GM12872 (cell line): ENCODE data around the gene GMDS.
A peak's percentile ranks its signal among the peaks of the same experiment; 100 is the strongest.

Experiments
- CTCF ChIP-seq: IDR thresholded peaks from 3 replicates; pipeline ENCODE4 v1.5.1; 2011; ENCODE audit warnings: low read depth, mild to moderate bottlenecking, low read length, moderate library complexity; ENCODE audit not compliant: insufficient read depth

GMDS gene

GRCh38 chr6:1792989-1793388, 452.4 kb downstream of the GMDS start:
- TF ChIP-seq CTCF: peak; percentile 64

DNA sequence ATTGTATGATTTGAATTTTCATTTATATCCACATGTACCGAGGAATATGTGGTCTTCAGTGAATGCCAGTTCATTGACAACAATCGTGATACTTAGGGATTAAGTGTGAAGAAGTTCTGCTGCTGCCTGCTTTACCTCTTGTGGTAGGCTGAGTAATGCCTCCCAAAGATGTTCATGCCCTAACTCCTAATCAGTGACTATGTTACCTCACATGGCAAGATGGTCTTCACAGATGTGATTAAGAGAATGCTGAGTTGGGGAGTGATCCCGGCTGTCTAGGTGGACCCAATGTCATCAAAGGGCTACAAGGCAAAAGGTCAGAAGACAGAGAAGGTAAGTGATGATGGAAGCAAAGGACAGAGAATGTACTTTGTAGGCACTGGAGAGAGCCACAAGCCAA, 454.7 kb downstream of the GMDS start:
- no peak for TF ChIP-seq CTCF

GRCh38 chr6:1789092-1789491, 456.3 kb downstream of the GMDS start:
- no peak for TF ChIP-seq CTCF

GRCh38 chr6:1787894-1788293, 457.5 kb downstream of the GMDS start:
- no peak for TF ChIP-seq CTCF

GRCh38 chr6:1786455-1787453, 458.7 kb downstream of the GMDS start:
- TF ChIP-seq CTCF: no peak

DNA sequence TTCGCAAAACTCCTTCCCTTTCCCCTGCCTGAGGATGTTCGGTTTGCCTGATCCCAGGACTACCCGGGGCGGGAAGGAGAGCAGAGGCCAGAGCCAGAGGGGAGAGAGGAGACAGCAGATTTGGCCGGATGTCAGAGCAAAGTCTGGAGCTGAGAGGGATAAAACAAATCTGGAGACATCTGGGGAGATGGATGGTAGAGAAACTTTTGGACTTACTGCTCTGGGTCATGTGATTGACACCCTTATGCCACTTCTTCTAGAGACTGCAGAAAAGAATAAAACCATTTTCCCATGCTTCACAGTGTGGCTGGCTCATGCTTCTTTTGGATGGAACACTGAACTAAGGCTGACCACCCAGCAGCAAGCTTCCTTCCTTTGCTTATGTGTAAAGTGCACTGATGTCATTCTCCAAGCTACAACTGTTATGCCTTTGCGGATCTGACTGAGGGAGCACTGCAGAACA, 461.0 kb downstream of the GMDS start:
- TF ChIP-seq CTCF: no peak

- TF ChIP-seq CTCF: no peak
These were observed 463.6 kb downstream of the GMDS start for GRCh38 chr6:1781817-1782184.
